Activated T-helper 1 cell treated with anti-CD3 and anti-CD28 coated beads, Interleukin-2, amount 50 U/mL, for 16 hours (primary cell): Measurements from ENCODE around the gene RELB.

Source experiments
- DNase-seq, 2 donors: peaks; one replicate each; pipeline ENCODE4 v3.0.0-alpha.2; 2020; ENCODE audit warnings: low read depth in 1 of 2, low spot score in 1 of 2

The RELB gene

GRCh38 chr19:45021971-45022370 lies 20.7 kb downstream of the RELB start:
- no peak for DNase-seq

DNA sequence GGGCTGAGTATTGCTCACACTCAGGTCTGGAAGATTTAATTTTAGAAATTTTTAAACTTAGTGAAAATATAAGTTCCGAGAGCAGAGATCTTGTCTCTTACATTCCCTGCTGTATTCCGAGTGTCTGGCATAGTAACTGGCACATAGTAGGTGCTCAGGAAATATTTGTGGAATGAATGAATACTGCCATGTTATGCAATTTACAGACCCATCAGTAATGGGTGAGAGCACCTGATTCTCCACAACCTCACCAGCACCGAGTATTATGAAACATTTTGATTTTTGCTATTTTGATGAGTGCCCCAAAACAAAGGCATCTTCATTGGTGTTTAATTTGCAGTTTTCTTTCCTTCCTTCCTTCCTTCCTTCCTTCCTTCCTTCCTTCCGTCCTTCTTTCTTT lies 21.8 kb downstream of the RELB start:
- DNase-seq = no peak

GRCh38 chr19:45025264-45025663 lies 24.0 kb downstream of the RELB start:
- DNase-seq = no peak

- DNase-seq = no peak
These were observed 26.1 kb downstream of the RELB start for GRCh38 chr19:45027371-45027770.

DNA sequence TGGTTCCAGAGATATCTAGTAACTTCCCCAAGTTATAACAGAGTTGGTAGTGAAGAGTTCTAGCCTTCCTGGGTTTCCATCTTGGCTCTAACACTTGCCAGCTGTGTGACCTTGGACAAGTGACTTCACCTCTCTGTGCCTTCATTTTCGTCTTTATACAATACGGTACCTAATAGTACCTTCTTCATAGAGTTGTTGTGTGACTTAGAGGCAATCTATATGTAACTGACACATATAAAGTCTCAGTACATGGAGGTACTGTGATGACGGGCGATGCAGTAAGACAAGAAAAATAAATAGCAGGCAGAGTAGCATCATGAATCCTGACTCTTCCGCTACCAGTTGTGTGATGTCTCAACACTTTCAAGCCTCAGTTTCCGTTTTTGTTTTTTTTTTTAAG lies 29.6 kb downstream of the RELB start:
- DNase-seq = no peak

GRCh38 chr19:45032421-45032820 lies 31.2 kb downstream of the RELB start:
- no peak for DNase-seq

DNA sequence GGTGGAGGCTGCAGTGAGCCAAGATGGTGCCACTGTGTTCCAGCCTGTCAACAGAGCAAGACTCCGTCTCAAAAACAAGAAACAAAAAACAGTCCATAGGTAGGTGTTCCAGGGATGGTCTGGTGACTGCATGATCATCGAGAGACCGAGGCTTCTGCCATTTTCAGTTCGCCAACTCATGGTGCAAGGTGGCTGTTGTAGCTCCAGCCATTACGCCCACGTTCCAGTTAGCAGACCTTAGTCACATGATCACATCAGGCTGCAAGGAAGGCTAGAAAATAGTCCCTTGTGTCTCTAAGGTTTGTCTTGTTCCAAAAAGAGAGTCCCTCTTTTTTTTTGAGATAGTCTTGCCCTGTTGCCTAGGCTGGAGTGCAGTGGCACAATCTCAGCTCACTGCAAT lies 34.5 kb downstream of the RELB start:
- no peak for DNase-seq

GRCh38 chr19:45037393-45038169 lies 36.3 kb downstream of the RELB start:
- DNase-seq = no peak

- DNase-seq = peak; percentile 74 to 83
These were observed 37.9 kb downstream of the RELB start, which contains the start of gene CLASRP for GRCh38 chr19:45038931-45039893. Gene CLASRP (plus strand): TSS chr19:45039045. CDS start chr19:45040213, 1,168 bp downstream.

DNA sequence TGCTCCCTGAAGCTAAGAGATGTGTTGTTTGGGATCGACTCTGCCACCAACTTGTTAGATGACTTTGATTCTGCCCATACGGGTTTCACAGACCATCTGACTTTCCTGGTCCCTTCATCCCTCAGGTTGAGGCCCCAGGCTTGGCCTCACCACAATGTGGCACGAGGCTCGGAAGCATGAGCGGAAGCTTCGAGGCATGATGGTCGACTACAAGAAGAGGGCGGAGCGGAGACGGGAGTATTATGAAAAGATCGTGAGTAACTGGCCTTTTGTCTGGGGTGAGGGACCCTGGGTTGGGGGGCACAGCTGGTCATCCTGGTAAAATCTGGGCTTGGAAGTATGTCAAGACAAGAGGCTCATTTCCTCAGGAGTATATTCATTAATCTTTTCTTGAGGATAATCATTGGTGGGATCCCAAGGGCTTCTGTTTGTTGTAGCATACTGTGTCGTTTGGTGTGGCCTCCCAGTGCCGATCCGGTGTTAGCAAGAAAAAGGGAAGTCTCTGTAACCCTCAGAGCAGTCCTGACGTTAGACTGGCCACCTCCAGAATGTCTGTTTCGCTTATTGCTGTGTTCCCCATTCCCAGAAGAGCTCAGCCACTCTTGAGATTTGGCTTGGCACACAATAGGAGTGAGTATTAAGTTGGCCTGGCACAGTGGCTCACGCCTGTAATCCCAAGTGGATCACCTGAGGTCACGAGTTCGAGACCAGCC lies 39.0 kb downstream of the RELB start:
- no peak for DNase-seq

DNA sequence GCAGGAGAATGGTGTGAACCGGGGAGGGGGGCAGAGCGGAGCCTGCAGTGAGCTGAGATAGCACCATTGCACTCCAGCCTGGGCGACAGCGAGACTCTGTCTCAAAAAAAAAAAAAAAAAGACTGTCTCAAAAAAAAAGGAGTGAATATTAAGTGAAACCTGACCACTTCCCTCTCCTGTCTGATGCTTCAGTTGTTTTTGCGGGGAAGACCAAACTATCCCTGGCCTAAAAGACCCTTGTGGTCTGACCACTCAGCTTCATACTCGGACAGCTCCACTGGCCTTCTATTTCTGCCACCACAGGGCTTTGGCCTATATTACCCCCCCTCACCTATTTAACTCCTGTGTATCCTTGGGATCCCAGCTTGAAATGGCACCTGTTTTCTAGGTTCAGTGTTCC lies 39.9 kb downstream of the RELB start:
- DNase-seq = no peak

DNA sequence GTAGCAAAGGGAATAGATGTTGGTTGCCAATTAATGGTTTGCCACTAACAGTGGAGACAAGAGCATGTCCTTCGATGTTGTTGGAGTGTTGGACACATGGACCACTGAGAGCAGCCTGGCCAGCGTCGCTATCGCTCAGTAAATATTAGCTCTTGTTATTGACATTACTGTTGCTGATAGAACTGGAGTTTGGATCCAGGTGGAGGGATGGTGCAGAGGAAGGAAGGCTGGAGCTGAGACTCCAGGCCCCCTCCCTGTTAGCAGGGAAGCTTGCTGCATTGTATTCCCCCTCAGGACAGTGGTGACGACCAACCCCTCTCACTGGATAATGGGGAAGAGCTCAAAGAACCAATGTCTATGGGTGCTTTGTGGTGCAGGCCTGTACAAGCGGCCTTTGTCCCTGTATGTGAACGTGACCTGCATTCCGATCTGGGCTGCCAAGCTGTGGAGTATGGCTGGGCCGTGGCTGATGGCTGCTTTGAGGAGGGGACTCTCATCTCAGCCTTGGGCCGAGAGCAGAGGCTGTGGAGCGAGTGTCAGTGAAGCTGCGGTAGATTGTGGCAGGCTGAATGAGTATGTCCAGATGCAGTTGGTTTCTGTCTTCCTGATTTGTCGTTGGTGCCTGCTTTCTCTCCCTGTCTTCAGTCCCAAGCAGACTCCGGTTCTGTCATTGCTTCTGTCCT lies 44.5 kb downstream of the RELB start:
- DNase-seq = no peak

GRCh38 chr19:45046355-45046754 lies 45.1 kb downstream of the RELB start:
- no peak for DNase-seq

DNA sequence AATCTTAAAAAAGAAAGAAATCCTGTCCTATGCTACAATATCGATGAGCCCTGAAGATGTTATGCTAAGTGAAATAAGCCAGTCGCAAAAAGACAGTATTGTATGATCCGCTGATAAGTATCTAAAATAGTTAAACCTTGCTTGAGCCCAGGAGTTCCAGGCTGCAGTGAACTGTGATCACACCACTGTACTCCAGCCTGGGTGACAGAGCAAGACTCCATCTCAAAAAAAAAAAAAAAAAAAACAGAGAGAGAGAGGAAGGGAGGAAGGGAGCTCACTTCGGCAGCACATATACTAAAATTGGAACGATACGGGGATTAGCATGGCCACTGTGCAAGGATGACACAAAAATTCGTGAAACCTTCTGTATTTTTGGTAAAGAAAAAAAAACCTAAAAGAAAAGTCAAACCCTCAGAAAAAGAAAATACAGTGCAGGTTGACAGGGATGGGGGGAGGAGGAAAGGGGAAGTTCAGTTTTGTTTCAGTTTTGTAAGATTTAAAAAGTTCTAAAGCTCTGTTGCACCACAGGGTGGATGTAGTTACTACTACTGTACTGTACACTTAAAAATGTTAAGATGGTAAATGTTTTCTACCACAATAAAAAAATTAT lies 46.0 kb downstream of the RELB start:
- no peak for DNase-seq

- no peak for DNase-seq
These were observed 47.9 kb downstream of the RELB start for GRCh38 chr19:45049073-45049736.

- DNase-seq = no peak
These were observed 48.8 kb downstream of the RELB start for GRCh38 chr19:45050036-45050435.

- no peak for DNase-seq
These were observed 50.8 kb downstream of the RELB start for GRCh38 chr19:45051929-45052579.

DNA sequence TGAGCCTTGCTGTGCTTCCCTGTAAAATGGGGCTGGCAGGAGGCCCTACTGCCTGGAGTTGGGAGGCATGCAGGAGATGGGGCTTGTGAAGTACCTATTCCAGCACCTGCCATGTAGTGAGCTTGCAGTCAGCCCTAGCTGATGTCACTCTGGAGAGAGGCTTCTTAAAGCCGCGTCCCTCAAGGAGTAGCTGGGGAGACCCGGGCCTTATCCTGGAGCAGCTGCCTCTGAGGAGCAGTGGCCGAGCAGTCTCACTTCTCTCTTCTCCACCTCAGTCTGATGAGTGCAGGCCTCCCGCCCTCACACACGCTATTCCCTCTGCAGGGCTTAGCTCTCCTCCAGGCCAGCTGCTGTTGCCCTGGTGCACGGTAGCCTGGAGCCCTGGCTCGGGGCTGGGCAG lies 55.6 kb downstream of the RELB start:
- no peak for DNase-seq

DNA sequence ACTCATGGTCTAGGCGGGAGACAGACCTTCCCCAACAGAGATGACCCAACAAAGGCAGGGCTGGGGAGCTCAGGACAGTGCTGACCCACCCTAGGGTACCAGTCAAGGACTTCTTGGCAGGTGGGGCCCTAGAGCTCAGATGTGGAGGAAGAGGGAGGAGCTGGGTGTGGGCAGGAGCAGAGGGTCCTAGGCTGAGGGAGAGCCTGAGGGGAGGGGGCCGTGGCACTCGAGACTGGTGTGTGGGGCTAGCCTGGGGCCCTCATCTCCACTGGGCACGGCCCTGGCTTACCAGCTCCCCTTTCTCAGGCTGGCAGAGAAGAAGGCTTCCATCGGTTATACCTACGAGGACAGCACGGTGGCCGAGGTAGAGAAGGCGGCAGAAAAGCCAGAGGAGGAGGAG lies 56.2 kb downstream of the RELB start:
- no peak for DNase-seq
